Activated CD4-positive, alpha-beta T cell treated with anti-CD3 and anti-CD28 coated beads for 36 hours (primary cell): Measurements from ENCODE around the gene ZC3HAV1L. TPM values are rescaled to one million over a fixed set of nuclear protein-coding genes. Genes with fewer than 3 reads are reported as not detected.
"Not testable (repeated sequence)": the region's sequence is repeated elsewhere in the genome, so short reads cannot be mapped to it uniquely, and the experiment has no call there.

Experiments used
- ATAC-seq: fragments of 200-7000 bp; cut with Tn5 transposase; one replicate; pipeline ENCODE4 v1.10.0; 2021; ENCODE audit warnings: mild to moderate bottlenecking, moderate library complexity
- CTCF ChIA-PET: fragments of 350-600 bp; sonication (Branson Sonifier 250); formaldehyde crosslinking; loops from one replicate; lab custom pipeline; 2021; ENCODE audit warnings: antibody characterized with exemption; lab: Charles Lee
- POLR2A ChIA-PET: fragments of 350-600 bp; sonication (Branson Sonifier 250); formaldehyde crosslinking; loops from one replicate; lab custom pipeline; 2021; ENCODE audit warnings: antibody characterized with exemption, inconsistent platforms; lab: Charles Lee
- DNase-seq: peaks from one replicate; pipeline ENCODE4 v3.0.0-alpha.2; 2020
- H3K27ac Mint-ChIP-seq: one replicate; pipeline ENCODE4 v1.8.0; 2021; ENCODE audit warnings: mixed read lengths
- H3K27me3 Mint-ChIP-seq: one replicate; pipeline ENCODE4 v1.8.0; 2021; ENCODE audit warnings: mixed read lengths
- H3K36me3 Mint-ChIP-seq: one replicate; pipeline ENCODE4 v1.8.0; 2021; ENCODE audit warnings: low read depth, mixed read lengths
- H3K4me1 Mint-ChIP-seq: one replicate; pipeline ENCODE4 v1.8.0; 2021; ENCODE audit warnings: mixed read lengths
- H3K4me3 Mint-ChIP-seq: one replicate; pipeline ENCODE4 v1.8.0; 2021; ENCODE audit warnings: mild to moderate bottlenecking, moderate library complexity, mixed read lengths
- H3K9me3 Mint-ChIP-seq: one replicate; pipeline ENCODE4 v1.8.0; 2021; ENCODE audit warnings: low read depth, mixed read lengths
- intact Hi-C, 2 experiments: fragments of 100-400 bp; cut with DNase I in 1 of 2; cut with micrococcal nuclease in 1 of 2; formaldehyde crosslinking; loops; one replicate each; pipeline versions ENCODE4 v1.14.2 to v1.15.1; 2022 to 2024; cut with DNase I, micrococcal nuclease
- total RNA-seq, 2 experiments: library from RNA; stranded (reverse); gene quantifications; one replicate each; pipeline ENCODE4 v1.2.3, GENCODE V29; 2021

The ZC3HAV1L gene
- total RNA-seq = 10 to 100 TPM; 19.8 to 23.2 TPM

DNA sequence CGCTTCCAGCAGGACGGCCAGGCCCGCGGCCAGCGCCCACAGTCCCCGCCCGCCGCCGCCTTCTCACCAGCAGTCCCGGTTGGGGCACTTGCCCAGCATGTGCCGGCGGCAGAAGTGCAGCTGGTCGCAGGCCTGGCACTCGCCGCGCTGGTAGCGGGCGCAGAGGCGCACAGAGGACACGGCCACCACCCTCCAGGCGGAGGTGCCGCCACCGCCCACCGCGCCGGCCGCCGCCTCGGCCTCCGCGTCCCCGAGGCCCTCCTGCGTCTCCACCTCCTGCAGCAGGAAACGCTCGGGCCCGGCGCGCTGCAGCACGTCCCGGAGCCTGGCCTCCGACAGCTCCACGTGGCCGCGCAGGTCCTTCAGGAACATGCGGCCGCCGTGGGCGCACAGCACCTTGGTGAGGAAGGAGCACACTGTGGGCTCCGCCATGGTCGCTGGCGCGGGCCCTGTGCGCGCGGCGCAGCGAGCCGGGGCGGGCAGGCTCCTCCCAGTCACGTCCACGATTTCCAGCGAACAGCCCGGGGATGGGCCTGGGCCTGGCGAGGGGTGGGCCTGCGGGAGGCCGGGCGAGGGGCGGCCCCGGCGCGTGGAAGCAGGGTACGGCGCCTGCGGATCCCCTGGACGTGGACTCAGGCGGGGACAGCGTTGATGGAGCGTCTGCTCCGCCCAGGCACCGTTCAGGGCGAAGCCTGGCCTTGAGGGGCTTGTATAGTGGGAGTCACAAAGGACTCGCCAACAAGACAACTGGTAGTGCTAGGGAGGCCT lies at the start of gene ZC3HAV1L:
ZC3HAV1L (minus strand) TSS at position 457 of the 768 bp plus-strand sequence; CDS start at position 432, 25 bp downstream.
- intact Hi-C loops = loop anchor here (1.0 to 5.0 kb wide), 3 partner anchors 9 to 307 kb away; partner anchors contain the start of genes FMC1 (in 1 of the 2) and UBN2 (in 1 of the 2)
- DNase-seq (peak; percentile 83), ATAC-seq (peak; percentile 96)
- no peaks in the 10 kb centered on the region for H3K9me3 Mint-ChIP-seq
- no peaks in the 10 kb centered on the region for H3K27me3 Mint-ChIP-seq
- H3K4me3 Mint-ChIP-seq = peak within 1 kb of the TSS; percentile 82
- peaks cover 22% of the 10 kb centered on the region for H3K4me1 Mint-ChIP-seq
- CTCF ChIA-PET = interaction anchor here (0.5 to 1.8 kb wide), 4 partner anchors 10 to 40 kb away, joined by 3 to 6 read pairs (median 4); no protein-coding TSS in a partner anchor
- peaks cover 26% of the 10 kb centered on the region for H3K36me3 Mint-ChIP-seq
- H3K27ac Mint-ChIP-seq = peak within 1 kb of the TSS; percentile 88
- POLR2A ChIA-PET = no interaction called here

GRCh38 chr7:139084709-139085108 lies 48.9 kb upstream of the ZC3HAV1L start:
- Mint-ChIP-seq H3K4me1 (peaks cover 90% of the 10 kb centered on the region), H3K27ac (peak overlapping the region; percentile 95), H3K9me3 (peaks cover 14% of the 10 kb centered on the region), H3K4me3 (peak overlapping the region; percentile 19), H3K36me3 (peaks cover 98% of the 10 kb centered on the region), H3K27me3 (no peaks in the 10 kb centered on the region)
- DNase-seq (no peak), ATAC-seq (peak; percentile 63)
- POLR2A ChIA-PET = interaction anchor here (1.7 kb wide), 1 partner anchor 10 kb away, joined by 8 read pairs; no protein-coding TSS in a partner anchor
- CTCF ChIA-PET = interaction anchor here (1.0 to 2.3 kb wide), 5 partner anchors 10 to 29 kb away, joined by 3 to 15 read pairs (median 4); no protein-coding TSS in a partner anchor
- intact Hi-C loops = loop anchor here in 1 of 2 experiments (1.0 kb wide), 1 partner anchor 11 kb away; no protein-coding TSS in a partner anchor

DNA sequence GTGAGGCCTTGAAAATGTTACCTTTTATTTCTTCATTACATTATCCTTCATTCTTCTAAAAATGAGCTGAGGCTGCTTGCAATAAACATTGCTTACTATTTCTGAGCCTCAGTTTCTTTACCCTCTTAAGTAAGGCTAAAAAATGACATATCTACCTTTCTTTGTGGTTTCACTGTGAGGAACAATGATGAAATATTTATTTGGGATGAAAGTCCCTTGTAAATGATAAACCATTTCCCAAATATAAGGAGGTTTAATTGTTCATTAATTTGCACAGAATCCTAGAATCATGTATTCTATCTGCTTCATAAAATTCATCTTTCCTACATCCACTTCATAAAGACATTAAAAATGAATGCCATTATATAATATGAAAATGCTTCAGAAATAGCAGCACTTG lies 45.7 kb upstream of the ZC3HAV1L start:
- H3K27ac Mint-ChIP-seq = peak overlapping the region; percentile 79
- DNase-seq (no peak), ATAC-seq (no peak)
- H3K4me3 Mint-ChIP-seq = no peak overlapping the region
- H3K27me3 Mint-ChIP-seq = no peaks in the 10 kb centered on the region
- no peaks in the 10 kb centered on the region for H3K9me3 Mint-ChIP-seq
- H3K36me3 Mint-ChIP-seq = peaks cover 94% of the 10 kb centered on the region
- CTCF ChIA-PET = interaction anchor here (0.9 to 1.3 kb wide), 2 partner anchors 9 to 15 kb away, joined by 3 to 5 read pairs; no protein-coding TSS in a partner anchor
- H3K4me1 Mint-ChIP-seq = peaks cover 88% of the 10 kb centered on the region
- POLR2A ChIA-PET = no interaction called here
- intact Hi-C loops = no loop called here

DNA sequence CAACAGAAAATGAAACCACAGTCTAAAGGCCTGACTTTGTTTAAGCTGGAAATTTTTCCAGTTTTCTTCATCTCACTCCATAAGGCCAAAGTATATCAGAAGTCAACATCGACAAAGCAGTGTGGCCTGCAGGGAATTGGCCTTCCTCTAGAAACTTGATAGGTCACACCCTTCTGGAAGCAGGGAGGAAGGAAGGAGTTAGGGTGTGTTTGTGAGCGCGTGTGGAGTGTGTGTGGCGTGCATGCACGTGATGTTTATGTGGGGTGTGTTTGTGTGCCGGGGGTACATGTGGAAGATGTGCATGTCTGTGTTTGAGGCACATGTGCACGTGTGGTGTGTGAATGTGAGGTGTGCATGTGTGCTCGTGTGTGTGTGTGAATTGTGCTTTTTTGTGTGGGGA lies 45.1 kb upstream of the ZC3HAV1L start:
- peaks cover 93% of the 10 kb centered on the region for H3K36me3 Mint-ChIP-seq
- ATAC-seq (no peak), DNase-seq (no peak)
- H3K4me3 Mint-ChIP-seq = peak overlapping the region; percentile 1
- H3K27ac Mint-ChIP-seq = peak overlapping the region; percentile 79
- no peaks in the 10 kb centered on the region for H3K27me3 Mint-ChIP-seq
- ChIA-PET POLR2A (interaction anchor here (1.3 kb wide), 1 partner anchor 14 kb away, joined by 7 read pairs; no protein-coding TSS in a partner anchor), CTCF (interaction anchor here (0.6 to 1.3 kb wide), 3 partner anchors 64 to 153 kb away, joined by 3 to 5 read pairs (median 3); no protein-coding TSS in a partner anchor)
- H3K9me3 Mint-ChIP-seq = no peaks in the 10 kb centered on the region
- peaks cover 86% of the 10 kb centered on the region for H3K4me1 Mint-ChIP-seq
- intact Hi-C loops = no loop called here

- Mint-ChIP-seq H3K27me3 (no peaks in the 10 kb centered on the region), H3K4me3 (no peak overlapping the region), H3K4me1 (peaks cover 82% of the 10 kb centered on the region), H3K36me3 (peaks cover 88% of the 10 kb centered on the region), H3K9me3 (no peaks in the 10 kb centered on the region), H3K27ac (peak overlapping the region; percentile 79)
- no peak for ATAC-seq
- intact Hi-C loops = loop anchor here in 1 of 2 experiments (10.0 kb wide), 1 partner anchor 195 kb away; no protein-coding TSS in a partner anchor
- ChIA-PET CTCF (interaction anchor here (1.2 to 1.5 kb wide), 3 partner anchors 15 to 71 kb away, joined by 3 to 7 read pairs (median 5); no protein-coding TSS in a partner anchor), POLR2A (interaction anchor here (0.7 to 1.3 kb wide), 2 partner anchors 15 to 150 kb away, joined by 7 to 9 read pairs; no protein-coding TSS in a partner anchor)
- no peak for DNase-seq
These were observed 44.0 kb upstream of the ZC3HAV1L start for GRCh38 chr7:139079861-139080260.

DNA sequence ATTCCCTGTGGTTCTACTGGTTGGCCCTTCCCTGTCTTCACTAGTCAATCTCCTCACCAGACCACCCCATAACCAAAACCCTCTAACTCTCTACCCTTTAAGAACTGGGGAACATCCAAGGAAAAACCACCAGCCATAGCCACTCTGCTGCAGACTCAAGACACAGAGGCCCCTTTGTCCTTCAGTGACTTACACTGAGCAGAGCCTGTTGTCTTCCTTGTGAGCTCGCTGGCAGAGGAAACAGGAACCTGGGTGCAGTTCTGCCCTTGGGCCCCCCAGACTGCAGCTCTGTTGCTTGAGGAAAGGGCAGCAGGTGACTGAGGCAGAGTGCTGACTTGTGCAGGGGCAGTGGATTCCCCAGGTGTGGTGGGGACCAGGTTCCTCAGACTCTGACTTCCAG lies 43.1 kb upstream of the ZC3HAV1L start:
- Mint-ChIP-seq H3K27me3 (no peaks in the 10 kb centered on the region), H3K9me3 (no peaks in the 10 kb centered on the region), H3K36me3 (peaks cover 83% of the 10 kb centered on the region), H3K27ac (peak overlapping the region; percentile 79), H3K4me3 (no peak overlapping the region), H3K4me1 (peaks cover 78% of the 10 kb centered on the region)
- POLR2A ChIA-PET = no interaction called here
- ATAC-seq (no peak), DNase-seq (no peak)
- intact Hi-C loops = loop anchor here in 1 of 2 experiments (10.0 kb wide), 1 partner anchor 194 kb away; no protein-coding TSS in a partner anchor
- CTCF ChIA-PET = interaction anchor here (0.7 to 0.8 kb wide), 3 partner anchors 50 to 155 kb away, joined by 3 to 4 read pairs (median 3); no protein-coding TSS in a partner anchor

- peak overlapping the region; percentile 79 for H3K27ac Mint-ChIP-seq
- DNase-seq = no peak
- peaks cover 83% of the 10 kb centered on the region for H3K36me3 Mint-ChIP-seq
- no peak overlapping the region for H3K4me3 Mint-ChIP-seq
- no peak for ATAC-seq
- H3K27me3 Mint-ChIP-seq = no peaks in the 10 kb centered on the region
- ChIA-PET POLR2A (no interaction called here), CTCF (interaction anchor here (0.7 to 1.0 kb wide), 3 partner anchors 37 to 91 kb away, joined by 3 to 4 read pairs (median 3); no protein-coding TSS in a partner anchor)
- intact Hi-C loops = loop anchor here in 1 of 2 experiments (10.0 kb wide), 1 partner anchor 194 kb away; no protein-coding TSS in a partner anchor
- H3K4me1 Mint-ChIP-seq = peaks cover 80% of the 10 kb centered on the region
- no peaks in the 10 kb centered on the region for H3K9me3 Mint-ChIP-seq
These were observed 42.6 kb upstream of the ZC3HAV1L start for GRCh38 chr7:139078399-139078798.

- H3K36me3 Mint-ChIP-seq = peaks cover 81% of the 10 kb centered on the region
- ATAC-seq, H3K27ac Mint-ChIP-seq, DNase-seq, H3K4me3 Mint-ChIP-seq, H3K9me3 Mint-ChIP-seq, POLR2A ChIA-PET, H3K27me3 Mint-ChIP-seq: not testable (repeated sequence)
- intact Hi-C loops = loop anchor here in 1 of 2 experiments (10.0 kb wide), 1 partner anchor 193 kb away; no protein-coding TSS in a partner anchor
- H3K4me1 Mint-ChIP-seq = peaks cover 81% of the 10 kb centered on the region
- CTCF ChIA-PET = interaction anchor here (1.0 kb wide), 1 partner anchor 36 kb away, joined by 3 read pairs; no protein-coding TSS in a partner anchor
These were observed 41.9 kb upstream of the ZC3HAV1L start for GRCh38 chr7:139077706-139078105.

DNA sequence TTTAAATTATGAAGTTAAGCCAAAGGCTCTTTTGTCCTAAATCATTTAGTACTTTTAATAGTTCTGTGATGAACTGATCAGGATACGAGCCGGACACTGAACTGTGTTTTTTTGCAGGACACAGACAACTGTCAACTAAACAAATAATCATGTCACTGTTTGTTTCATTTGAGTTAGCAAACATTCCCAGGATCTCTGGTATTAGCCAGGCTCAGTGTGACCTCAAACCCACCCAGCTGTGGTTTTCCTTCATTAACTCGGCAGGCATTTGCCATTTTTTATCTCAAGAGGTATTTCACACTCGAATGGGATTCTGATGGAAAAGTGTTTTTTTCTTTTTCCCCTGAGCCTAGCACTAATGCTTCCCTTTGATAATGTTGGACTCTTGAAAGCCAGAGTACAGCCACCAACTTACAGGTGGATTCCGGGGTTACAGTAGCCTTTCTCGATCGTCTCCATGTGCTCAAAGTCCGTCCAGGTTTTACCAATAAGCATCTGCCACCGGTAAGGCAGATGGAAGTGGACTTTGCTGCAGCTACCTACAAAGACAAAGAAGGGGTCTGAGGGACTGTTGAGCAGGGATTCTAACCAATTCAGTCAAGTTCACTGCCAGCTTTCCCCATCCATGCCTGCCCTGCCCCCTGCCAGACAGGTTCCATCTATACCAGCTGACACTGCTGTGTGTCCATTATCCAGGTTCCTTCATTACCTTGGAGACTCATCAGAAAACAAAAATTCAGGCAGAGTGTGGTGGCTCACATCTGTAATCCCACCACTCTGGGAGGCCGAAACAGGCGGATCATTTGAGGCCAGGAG lies 40.2 kb upstream of the ZC3HAV1L start:
- Mint-ChIP-seq H3K36me3 (peaks cover 81% of the 10 kb centered on the region), H3K27me3 (no peaks in the 10 kb centered on the region), H3K9me3 (no peaks in the 10 kb centered on the region), H3K27ac (peak overlapping the region; percentile 58), H3K4me1 (peaks cover 79% of the 10 kb centered on the region), H3K4me3 (no peak overlapping the region)
- DNase-seq = no peak
- ChIA-PET POLR2A (no interaction called here), CTCF (interaction anchor here (0.7 to 3.4 kb wide), 23 partner anchors 8 to 318 kb away, joined by 3 to 41 read pairs (median 7); no protein-coding TSS in a partner anchor)
- intact Hi-C loops = loop anchor here (1.0 to 10.0 kb wide), 3 partner anchors 59 to 191 kb away; no protein-coding TSS in a partner anchor
- no peak for ATAC-seq

DNA sequence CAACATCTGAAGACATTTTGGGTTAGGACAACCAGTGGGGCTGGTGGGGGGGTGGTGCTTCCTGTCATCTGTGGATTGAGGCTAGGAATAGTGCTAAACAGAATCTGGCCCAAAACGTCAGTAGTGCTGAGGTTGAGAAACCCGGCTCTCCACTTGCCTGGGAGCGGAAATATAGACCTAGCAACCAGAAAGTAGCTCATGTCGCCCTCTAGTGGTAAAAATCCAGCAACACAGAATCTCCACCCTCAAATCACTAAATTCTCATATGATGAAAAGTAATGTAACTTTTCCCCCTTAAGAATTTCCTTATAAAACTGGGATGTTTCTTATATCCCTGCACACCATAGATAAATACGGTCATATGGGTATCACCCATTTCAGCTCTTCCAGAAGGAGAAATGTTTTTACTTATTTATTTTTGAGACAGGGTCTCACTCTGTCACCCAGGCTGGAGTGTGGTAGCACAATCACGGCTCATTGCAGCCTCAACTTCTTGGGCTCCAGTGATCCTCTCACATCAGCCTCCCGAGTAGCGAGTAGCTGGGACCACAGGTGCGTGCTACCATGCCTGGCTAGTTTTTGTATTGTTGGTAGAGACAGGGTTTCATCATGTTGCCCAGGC lies 39.3 kb upstream of the ZC3HAV1L start:
- intact Hi-C loops = loop anchor here (1.0 to 10.0 kb wide), 3 partner anchors 58 to 190 kb away; no protein-coding TSS in a partner anchor
- Mint-ChIP-seq H3K27ac (peak overlapping the region; percentile 76), H3K4me1 (peaks cover 70% of the 10 kb centered on the region), H3K4me3 (peak overlapping the region; percentile 24), H3K27me3 (no peaks in the 10 kb centered on the region), H3K36me3 (peaks cover 72% of the 10 kb centered on the region), H3K9me3 (no peaks in the 10 kb centered on the region)
- CTCF ChIA-PET = interaction anchor here (0.6 to 3.4 kb wide), 39 partner anchors 9 to 319 kb away, joined by 3 to 41 read pairs (median 5); a partner anchor contains a TSS
- DNase-seq (peak; percentile 77), ATAC-seq (peak; percentile 79)
- POLR2A ChIA-PET = interaction anchor here (0.6 kb wide), 2 partner anchors 12 to 14 kb away, joined by 3 read pairs; no protein-coding TSS in a partner anchor
